ENCODE results near the gene FCRL6. TPM values are rescaled to one million over a fixed set of nuclear protein-coding genes. Genes with fewer than 3 reads are reported as not detected.
A peak's percentile ranks its signal among the peaks of the same experiment; 100 is the strongest.

The FCRL6 gene
- total RNA-seq, 1 experiment from 2014 or later = not detected

- TF ChIP-seq, protein P1, sequence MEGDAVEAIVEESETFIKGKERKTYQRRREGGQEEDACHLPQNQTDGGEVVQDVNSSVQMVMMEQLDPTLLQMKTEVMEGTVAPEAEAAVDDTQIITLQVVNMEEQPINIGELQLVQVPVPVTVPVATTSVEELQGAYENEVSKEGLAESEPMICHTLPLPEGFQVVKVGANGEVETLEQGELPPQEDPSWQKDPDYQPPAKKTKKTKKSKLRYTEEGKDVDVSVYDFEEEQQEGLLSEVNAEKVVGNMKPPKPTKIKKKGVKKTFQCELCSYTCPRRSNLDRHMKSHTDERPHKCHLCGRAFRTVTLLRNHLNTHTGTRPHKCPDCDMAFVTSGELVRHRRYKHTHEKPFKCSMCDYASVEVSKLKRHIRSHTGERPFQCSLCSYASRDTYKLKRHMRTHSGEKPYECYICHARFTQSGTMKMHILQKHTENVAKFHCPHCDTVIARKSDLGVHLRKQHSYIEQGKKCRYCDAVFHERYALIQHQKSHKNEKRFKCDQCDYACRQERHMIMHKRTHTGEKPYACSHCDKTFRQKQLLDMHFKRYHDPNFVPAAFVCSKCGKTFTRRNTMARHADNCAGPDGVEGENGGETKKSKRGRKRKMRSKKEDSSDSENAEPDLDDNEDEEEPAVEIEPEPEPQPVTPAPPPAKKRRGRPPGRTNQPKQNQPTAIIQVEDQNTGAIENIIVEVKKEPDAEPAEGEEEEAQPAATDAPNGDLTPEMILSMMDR (IDR thresholded peaks at IDR 0.05; ENCODE audit: unreplicated experiment) = no peak
- no peak for DNase-seq (ENCODE audit: unreplicated experiment)
- Mint-ChIP-seq H3K36me3 (ENCODE audit: insufficient read depth, unreplicated experiment) (peaks cover 34% of the 10 kb centered on the region), H3K27me3 (ENCODE audit: insufficient read depth, unreplicated experiment) (no peaks in the 10 kb centered on the region), H3K27ac (ENCODE audit: low read depth, unreplicated experiment) (no peak overlapping the region), H3K4me3 (ENCODE audit: unreplicated experiment) (no peak overlapping the region), H3K9me3 (ENCODE audit: unreplicated experiment) (no peaks in the 10 kb centered on the region), H3K4me1 (ENCODE audit: insufficient read depth, unreplicated experiment) (peaks cover 57% of the 10 kb centered on the region)
- ChIA-PET POLR2A (interaction anchor here (0.7 to 1.7 kb wide), 7 partner anchors 11 to 625 kb away, joined by 3 to 7 read pairs (median 4); no protein-coding TSS in a partner anchor), CTCF (interaction anchor here (0.6 to 10.7 kb wide), 7 partner anchors 9 to 626 kb away, joined by 3 to 253 read pairs (median 7); no protein-coding TSS in a partner anchor)
- intact Hi-C loops (cut with micrococcal nuclease) = no loop called here
- no TSS peak for BruUV-seq (replicated peaks)
These were observed 15.7 kb upstream of the FCRL6 start for GRCh38 chr1:159786465-159786864.

DNA sequence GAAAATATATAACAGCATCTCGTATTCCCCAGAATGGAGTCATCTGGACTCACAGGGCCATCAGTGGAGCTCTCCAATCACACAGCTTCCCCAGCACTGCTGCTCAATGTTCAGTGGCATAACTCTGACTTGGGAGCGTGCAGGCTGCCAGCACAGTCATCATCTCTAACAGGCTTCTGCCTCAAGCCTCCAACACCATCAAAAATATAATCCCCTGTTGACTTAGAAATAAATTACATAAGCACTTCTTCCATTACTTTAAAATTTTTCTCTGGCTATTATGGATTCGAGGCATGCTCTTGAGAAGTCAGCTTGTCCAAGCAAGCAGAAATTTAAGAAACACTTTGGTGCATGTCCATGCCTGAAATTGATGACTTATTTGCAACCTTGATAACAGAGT is 15.2 kb upstream of the FCRL6 start:
- ChIA-PET POLR2A (interaction anchor here (0.6 to 1.7 kb wide), 9 partner anchors 12 to 668 kb away, joined by 3 to 7 read pairs (median 4); no protein-coding TSS in a partner anchor), CTCF (interaction anchor here (0.6 to 10.7 kb wide), 9 partner anchors 9 to 1260 kb away, joined by 3 to 253 read pairs (median 6); no protein-coding TSS in a partner anchor)
- peaks cover 54% of the 10 kb centered on the region for H3K4me1 Mint-ChIP-seq (ENCODE audit: insufficient read depth, unreplicated experiment)
- no peak overlapping the region for H3K27ac Mint-ChIP-seq (ENCODE audit: low read depth, unreplicated experiment)
- intact Hi-C loops (cut with micrococcal nuclease) = no loop called here
- no peaks in the 10 kb centered on the region for H3K9me3 Mint-ChIP-seq (ENCODE audit: unreplicated experiment)
- H3K4me3 Mint-ChIP-seq (ENCODE audit: unreplicated experiment) = no peak overlapping the region
- TF ChIP-seq, protein P1 (IDR thresholded peaks at IDR 0.05; ENCODE audit: unreplicated experiment) = no peak
- H3K36me3 Mint-ChIP-seq (ENCODE audit: insufficient read depth, unreplicated experiment) = peaks cover 29% of the 10 kb centered on the region
- no peaks in the 10 kb centered on the region for H3K27me3 Mint-ChIP-seq (ENCODE audit: insufficient read depth, unreplicated experiment)
- BruUV-seq (replicated peaks) = no TSS peak
- DNase-seq (ENCODE audit: unreplicated experiment) = peak; percentile 27

GRCh38 chr1:159790237-159790917 is 11.8 kb upstream of the FCRL6 start:
- no TSS peak for BruUV-seq (replicated peaks)
- H3K36me3 Mint-ChIP-seq (ENCODE audit: insufficient read depth, unreplicated experiment) = peaks cover 6% of the 10 kb centered on the region
- peak; percentile 66 for DNase-seq (ENCODE audit: unreplicated experiment)
- POLR2A ChIA-PET = interaction anchor here (0.7 to 1.0 kb wide), 5 partner anchors 10 to 88 kb away, joined by 3 to 5 read pairs (median 3); partner anchors contain the start of gene DUSP23
- peak overlapping the region; percentile 29 for H3K27ac Mint-ChIP-seq (ENCODE audit: low read depth, unreplicated experiment)
- no peak overlapping the region for H3K4me3 Mint-ChIP-seq (ENCODE audit: unreplicated experiment)
- intact Hi-C loops (cut with micrococcal nuclease) = loop anchor here (1.0 kb wide), 2 partner anchors 629 to 658 kb away; no protein-coding TSS in a partner anchor
- H3K27me3 Mint-ChIP-seq (ENCODE audit: insufficient read depth, unreplicated experiment) = no peaks in the 10 kb centered on the region
- H3K9me3 Mint-ChIP-seq (ENCODE audit: unreplicated experiment) = no peaks in the 10 kb centered on the region
- CTCF ChIA-PET = interaction anchor here (0.5 to 10.7 kb wide), 24 partner anchors 8 to 1532 kb away, joined by 3 to 253 read pairs (median 4); partner anchors contain the start of genes DUSP23 and FCRL6
- TF ChIP-seq, protein P1 (IDR thresholded peaks at IDR 0.05; ENCODE audit: unreplicated experiment) = peak; percentile 85
- peaks cover 32% of the 10 kb centered on the region for H3K4me1 Mint-ChIP-seq (ENCODE audit: insufficient read depth, unreplicated experiment)

- Mint-ChIP-seq H3K4me1 (ENCODE audit: insufficient read depth, unreplicated experiment) (peaks cover 27% of the 10 kb centered on the region), H3K36me3 (ENCODE audit: insufficient read depth, unreplicated experiment) (peaks cover 6% of the 10 kb centered on the region), H3K27ac (ENCODE audit: low read depth, unreplicated experiment) (peak overlapping the region; percentile 29), H3K27me3 (ENCODE audit: insufficient read depth, unreplicated experiment) (no peaks in the 10 kb centered on the region), H3K4me3 (ENCODE audit: unreplicated experiment) (no peak overlapping the region), H3K9me3 (ENCODE audit: unreplicated experiment) (no peaks in the 10 kb centered on the region)
- POLR2A ChIA-PET = no interaction called here
- TF ChIP-seq, protein P1 (IDR thresholded peaks at IDR 0.05; ENCODE audit: unreplicated experiment) = no peak
- intact Hi-C loops (cut with micrococcal nuclease) = no loop called here
- CTCF ChIA-PET = interaction anchor here (27.0 kb wide), 1 partner anchor 100 kb away, joined by 1396 read pairs; no protein-coding TSS in a partner anchor
- DNase-seq (ENCODE audit: unreplicated experiment) = no peak
- BruUV-seq (replicated peaks) = no TSS peak
These were observed 11.1 kb upstream of the FCRL6 start for GRCh38 chr1:159791031-159791430.

Measured in MCF 10A (cell line).